GM18517 (cell line): ENCODE data around the gene GAS7.
"Not testable (repeated sequence)": the region's sequence is repeated elsewhere in the genome, so short reads cannot be mapped to it uniquely, and the experiment has no call there.

Experiments used
- ATAC-seq: cut with Tn5 transposase; IDR thresholded peaks from one replicate; pipeline ENCODE4 v1.9.1; 2021; ENCODE audit warnings: mild to moderate bottlenecking, moderate library complexity; ENCODE audit not compliant: unreplicated experiment

Gene GAS7

DNA sequence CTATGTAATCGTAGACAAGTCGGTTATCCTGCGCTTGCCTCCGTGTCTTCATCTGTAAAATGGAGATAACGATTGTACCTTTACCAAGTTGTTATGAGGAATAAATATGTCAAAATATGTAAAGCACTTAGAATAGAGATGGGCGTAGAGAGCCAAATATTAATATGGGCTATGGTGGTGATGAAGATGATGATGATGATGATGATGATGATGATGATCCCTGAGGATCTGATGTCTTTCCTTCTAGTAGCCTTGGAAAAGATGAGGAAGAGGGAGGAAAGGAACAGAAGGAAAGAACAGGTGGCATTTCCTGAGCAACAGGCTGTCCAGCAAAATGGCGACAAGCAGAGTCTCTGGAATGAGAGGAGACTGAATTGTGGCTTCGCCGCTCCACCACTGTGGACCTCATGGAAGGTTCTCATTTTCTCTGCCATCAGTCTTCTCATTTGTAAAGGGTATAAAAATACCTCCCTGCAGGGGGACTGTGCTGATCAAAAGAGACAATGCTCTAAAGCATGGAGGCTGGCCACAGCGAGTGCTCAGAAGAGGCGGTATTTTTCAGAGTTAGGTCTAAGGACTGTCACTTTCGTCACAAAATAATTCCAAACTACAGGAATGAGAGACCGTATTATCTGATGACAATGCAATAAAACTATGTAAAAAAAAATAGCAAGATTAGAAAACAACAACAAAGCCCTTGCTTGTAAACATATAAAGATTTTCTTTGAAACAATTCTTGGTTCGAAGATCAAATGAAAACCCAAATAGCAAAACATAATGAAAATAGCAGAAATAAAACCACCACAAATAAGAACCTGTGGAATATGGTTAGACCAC is 276.2 kb downstream of the GAS7 start:
- ATAC-seq = no peak

DNA sequence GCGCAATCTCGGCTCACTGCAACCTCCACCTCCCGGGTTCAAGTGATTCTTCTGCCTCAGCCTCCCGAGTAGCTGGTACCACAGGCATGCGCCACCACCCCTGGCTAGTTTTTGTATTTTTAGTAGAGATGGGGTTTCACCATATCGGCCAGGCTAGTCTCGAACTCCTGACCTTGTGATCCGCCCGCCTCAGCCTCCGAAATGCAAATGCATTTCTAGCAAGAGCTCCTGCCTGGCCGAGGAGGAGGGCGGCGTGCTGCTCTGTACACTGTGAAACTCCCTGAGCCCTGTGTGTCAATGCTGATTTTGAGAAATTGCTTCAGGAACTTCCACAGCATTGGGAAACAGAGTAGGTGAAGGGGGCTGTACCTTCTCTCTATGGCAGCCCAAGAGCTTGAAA is 277.2 kb downstream of the GAS7 start:
- not testable (repeated sequence) for ATAC-seq

DNA sequence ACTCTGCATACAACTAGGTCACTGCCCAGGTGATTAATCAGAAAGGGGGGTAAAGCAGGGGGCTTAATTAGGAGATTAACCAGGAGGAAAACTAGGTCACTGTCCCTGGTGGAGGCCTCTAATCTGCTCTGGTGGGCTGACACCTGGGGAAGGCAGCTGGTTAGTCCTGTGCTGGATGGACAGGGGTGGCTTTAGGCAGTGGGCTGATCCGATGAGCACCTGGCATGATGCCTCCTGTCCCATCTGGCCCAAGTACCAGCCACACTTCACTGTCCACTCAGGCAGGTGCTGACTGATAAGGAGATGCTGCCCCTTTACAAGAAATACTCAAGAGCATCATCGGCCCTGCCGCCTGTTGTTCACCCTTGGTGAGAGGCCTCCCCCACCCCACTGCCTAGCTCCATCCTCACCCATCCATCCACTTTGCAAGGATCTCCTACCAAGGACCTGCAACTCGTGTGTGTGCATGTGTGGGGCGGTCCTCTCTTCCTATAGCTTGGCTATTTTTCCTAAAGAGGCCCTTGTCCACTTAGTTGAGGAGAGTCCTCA is 279.5 kb downstream of the GAS7 start:
- no peak for ATAC-seq

DNA sequence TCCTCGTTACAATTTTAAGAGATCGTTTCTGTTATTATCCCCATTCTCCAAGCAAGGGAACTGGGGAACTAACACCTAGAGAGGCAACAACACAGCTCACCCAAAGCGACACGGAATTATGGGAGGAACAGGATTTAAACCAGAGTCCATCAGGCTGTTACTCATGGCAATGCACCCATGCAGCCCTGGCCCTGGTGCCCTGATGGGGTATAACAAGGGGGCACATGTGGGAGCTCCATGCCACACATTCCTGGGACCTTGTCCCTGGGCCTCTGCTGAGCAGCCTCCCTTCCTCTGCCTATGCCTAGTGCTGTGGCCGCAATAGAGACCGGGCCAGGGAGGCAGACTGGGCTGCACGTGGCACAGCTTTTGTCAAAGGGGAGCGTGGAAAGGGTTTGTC is 280.1 kb downstream of the GAS7 start:
- ATAC-seq = no peak

GRCh38 chr17:9917801-9918200 is 280.6 kb downstream of the GAS7 start:
- ATAC-seq = no peak

DNA sequence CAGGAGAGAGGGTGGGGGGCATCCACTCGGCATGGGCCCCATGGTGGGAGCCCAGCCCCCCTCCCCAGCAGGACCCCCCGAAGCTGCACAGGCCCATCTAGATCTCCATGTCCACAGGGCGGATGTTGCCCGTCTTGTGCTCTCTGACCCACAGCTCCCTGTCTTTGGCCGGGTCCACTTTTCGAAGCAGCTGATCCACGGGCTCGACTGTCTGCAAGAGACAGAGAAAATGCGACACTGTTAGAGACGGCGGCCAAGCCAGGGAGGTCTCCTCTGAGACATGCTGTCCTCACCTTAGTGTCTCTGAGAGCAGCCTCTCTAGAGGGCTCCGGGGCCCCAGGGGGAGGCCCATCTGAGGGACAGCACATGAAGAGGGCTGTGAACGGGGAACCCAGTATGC is 281.3 kb downstream of the GAS7 start:
- ATAC-seq = no peak

DNA sequence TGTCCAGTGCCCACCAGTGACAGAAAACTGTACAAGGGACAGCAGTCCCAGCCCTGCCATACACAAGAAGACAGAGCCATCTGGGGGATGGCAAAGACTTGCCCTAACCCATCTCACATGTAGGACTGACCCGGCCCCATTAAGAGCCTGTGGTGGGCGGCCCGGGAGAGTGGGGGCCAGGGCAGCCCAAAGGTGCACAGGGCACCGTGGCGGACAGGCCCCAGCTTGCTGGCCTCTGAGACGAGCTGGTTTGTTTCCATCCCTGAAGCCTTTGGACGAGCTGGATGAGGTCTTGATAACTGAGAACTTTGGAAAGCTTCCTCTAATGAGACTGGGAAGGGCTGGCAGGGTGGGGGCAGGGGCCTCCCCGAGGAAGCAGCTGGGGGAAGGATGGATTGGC is 282.3 kb downstream of the GAS7 start:
- ATAC-seq = no peak

DNA sequence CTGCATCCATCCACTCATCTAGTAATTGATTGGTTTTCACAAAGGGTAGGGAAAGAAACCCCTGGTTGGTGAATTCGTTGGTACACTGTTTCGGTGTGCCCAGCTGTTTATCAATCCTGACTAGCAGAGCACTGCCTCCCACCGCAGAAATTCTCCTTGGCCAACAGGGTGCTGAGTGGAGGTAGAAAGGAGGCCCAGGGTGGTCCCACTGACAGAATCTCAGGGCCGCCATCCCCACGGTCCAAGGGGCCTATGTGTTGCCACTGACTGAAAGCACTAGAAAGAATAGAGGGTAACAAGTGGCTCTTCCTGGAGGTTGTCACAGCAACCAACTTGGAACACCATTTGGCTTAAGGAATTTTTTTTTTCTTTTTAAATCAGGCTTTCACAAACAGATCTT is 284.9 kb downstream of the GAS7 start:
- no peak for ATAC-seq

DNA sequence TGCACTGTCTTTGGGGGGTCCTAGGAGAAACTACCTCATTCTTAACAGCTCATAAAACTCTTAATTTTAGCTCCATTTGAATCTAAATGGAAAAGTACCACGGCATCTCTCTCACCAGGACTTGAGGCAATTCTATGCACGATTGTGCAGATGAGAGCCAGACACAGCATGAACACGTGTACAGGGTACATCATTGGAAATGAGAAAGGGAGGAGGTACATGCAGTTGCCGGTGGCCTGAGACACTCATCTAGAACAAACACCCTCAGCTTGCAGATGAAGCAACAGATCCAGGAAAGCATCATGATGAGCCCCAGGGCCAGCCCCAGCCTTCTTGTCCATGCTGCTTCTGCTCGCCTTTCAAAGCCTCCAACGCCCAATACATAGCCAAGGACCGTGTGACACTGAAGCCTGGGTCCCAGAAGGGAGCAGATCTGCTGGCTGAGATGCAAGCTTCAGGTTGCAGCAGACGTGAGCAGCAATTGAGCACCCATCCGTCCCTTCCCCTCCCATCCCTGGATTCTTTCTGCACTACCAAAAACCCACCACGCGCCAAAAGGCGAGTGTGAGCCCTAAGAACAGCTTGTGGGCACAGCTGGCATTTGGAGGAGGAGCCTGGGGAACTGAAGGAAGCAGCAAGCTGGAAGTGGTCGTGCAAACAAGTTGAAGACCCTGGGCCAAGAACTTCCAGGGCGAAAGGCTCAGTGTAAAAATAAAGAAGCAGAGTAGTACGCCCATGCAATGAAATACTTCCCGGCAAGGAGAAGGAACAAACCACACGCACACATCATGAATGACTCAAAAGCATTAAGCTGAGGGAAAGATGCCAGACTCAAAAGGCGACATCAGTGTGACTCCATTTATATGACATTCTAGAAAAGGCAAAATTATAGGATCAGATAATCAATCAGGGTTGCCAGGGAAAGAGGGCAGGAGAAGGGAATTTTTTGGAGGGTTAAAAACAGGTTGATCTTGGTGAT is 286.0 kb downstream of the GAS7 start:
- ATAC-seq = no peak

- ATAC-seq = no peak
These were observed 287.3 kb downstream of the GAS7 start for GRCh38 chr17:9911089-9911488.

DNA sequence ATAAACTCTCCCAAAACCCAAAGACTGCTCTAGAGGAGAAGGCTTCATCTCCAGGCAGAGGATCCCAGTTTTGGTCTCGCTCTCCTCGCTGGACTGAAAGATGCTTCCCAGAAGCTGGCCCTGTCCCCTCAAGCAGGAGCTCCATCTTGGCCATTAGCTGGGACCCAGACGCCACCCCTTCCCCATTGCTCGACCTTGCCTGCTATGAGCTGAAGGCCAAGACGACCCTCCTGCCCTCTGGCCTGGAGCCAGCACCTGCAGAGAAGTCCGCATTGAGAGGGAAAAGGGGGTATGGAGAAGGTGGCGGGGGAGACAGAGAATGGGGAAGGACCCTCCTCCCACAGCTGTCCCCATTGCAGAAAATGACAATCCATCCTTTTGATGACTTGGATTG is 289.8 kb downstream of the GAS7 start:
- ATAC-seq = no peak

DNA sequence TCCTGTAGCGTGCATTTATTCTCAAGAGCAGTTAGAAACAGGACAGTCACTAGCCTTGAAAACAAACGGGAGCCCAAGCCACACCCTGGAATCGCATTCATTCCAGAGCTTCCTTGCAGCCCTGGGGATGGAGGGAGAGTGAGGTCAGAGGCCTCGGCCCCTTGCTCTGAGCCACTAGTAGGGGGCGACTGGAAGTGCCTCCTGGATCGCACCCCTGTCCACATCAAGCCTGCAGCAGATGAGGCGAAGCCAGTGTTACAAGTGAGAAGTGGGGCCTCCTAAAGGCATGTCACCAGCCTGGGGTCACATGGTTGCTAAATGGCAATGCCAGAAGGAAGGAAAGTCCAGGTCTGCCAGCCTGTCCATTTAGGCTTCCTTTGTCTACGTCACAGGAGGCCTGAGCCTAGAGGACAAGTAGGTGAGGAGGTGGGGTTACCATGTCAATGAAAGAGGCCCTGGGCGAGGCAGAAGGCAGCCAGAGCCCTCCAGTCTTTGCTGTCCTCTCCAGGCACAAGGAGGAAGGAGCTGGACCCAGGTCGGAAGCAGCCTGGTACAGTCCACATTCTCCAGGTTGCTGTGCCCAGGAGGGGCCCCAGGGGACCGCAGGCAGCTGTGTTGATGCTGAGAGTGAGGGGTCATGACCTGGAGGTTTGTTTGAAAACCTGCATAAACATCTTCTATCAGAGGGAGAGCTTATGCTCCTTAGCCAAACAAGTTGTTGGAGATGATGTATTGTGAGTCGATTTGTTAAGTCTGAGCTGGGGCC is 290.3 kb downstream of the GAS7 start:
- no peak for ATAC-seq

GRCh38 chr17:9907131-9907530 is 291.3 kb downstream of the GAS7 start:
- ATAC-seq = no peak

DNA sequence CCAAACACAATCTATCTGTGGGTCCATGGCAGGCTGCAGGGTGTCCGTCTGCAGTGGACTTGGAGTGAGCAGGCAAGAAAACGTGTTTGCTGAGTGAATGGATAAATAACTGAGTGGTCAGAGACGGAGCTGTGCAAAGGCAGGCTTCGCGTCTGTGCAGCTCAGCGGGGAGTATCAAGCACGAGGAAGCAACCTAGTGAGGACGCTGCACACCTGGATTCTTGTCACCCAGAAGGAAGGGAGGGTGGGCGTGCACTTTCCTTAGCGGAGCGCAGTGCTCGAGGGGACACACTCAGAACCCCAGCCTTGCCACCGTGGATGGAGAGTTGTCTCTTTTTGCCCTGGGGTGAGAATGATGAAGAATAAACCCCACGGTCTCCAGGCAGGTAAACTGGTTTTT is 291.8 kb downstream of the GAS7 start:
- no peak for ATAC-seq

GRCh38 chr17:9905902-9906301 is 292.5 kb downstream of the GAS7 start:
- no peak for ATAC-seq

DNA sequence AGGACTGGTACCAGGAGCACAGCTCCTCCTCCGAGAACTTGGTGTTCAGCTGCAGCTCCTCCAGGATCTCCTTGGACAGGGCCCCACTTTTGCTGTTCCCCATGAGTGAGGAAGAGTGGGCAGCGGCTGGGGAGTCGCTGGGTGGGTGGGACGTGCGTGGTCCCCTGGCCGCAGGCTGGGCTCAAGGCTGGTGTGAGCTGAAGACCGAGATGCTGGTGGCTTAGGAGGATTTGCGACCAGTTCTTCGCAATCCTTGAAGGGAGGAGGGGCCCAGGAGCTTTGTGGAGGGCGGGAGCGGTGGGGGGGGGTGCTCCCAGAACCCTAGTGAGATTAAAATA is 293.4 kb downstream of the GAS7 start, which contains the start of gene RCVRN:
Gene RCVRN, minus strand, starts transcription at position 194 of the 338 bp plus-strand sequence. Its CDS starts 91 bp downstream, at position 103.
- ATAC-seq = no peak

DNA sequence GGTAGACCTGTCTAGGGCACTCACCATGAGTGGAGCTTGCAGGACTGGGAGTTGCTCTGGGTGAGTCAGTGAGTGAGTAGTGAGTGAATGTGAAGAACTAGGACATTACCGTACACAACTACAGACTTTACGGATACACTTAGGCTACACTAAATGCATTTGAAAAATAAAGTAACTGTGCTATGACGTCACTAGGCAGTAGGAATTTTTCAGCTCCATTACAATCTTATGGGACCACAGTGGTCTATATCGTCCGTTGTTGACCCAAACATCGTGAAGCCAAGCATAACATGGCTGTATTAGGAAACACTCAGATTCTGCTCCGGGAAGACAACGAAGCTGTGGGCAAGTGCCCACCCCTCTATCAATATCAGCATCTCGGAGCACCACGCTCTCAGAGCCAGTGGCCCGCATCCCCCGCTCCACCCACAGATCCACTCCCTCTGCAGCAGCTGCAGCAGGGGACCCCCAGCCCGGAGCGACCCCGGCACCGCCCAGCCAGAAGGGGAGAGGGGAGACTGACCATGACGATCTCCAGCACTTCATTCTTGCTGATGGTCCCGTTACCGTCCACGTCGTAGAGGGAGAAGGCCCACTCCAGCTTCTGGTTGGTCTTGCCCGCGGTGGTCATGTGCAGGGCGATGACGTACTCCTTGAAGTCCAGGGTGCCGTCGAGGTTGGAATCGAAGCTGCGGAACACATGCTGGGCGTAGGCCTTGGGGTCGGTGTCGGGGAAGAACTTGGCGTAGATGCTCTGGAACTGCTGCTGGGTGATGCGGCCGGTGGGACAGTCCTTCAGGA is 293.9 kb downstream of the GAS7 start:
- ATAC-seq = no peak

- no peak for ATAC-seq
These were observed 296.3 kb downstream of the GAS7 start for GRCh38 chr17:9902120-9902519.

DNA sequence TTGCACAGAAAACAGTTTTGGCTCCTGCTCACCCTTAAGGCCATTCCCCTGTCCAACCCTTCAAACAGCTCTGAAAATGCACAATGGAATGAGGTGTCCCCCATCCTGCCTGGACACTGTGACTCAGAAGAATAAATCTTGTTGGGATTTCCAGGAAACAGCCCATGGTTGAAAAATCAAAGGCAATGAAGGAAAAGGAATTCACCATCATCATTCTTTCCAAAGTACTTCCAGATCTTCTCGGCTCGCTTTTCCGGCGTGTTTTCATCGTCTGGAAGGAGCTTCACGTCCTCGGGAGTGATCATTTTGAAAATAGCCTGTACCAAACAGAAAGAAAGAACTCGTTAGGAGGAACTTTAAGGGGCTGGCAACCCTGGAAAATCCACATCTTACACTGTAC is 297.6 kb downstream of the GAS7 start:
- no peak for ATAC-seq

DNA sequence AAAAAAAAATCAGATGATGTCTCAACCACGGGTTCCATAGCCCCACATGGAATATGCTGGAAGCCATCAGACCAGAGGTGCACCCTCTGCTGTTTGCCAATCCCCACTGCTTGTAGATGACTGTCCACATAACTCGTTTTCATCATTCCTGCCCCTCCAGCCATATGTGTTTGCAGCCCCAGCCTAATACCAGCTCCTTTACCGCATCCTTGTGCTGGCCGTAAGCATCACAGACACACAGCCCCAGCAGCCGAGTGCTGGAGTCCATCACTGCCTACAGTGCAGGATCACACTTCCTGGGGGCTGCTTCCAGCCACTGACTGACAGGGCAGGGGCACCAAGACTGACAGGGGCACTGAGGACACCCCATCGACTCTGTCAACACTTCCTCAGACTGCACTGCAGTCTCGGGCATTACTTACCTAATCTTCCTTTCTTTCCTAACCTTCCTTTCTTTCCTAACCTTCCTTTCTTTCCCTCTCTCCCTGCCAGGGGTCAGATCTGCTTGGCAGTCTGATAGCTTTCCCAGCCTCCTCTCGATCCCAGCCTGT is 298.3 kb downstream of the GAS7 start:
- ATAC-seq = no peak
